Renal cortical epithelial cell (primary cell): ENCODE measurements around the gene PPARA. TPM values are rescaled to one million over a fixed set of nuclear protein-coding genes. Genes with fewer than 3 reads are reported as not detected.
"Not testable (repeated sequence)": the region's sequence is repeated elsewhere in the genome, so short reads cannot be mapped to it uniquely, and the experiment has no call there.

ENCODE experiments used
- DNase-seq: peaks from one replicate; pipeline ENCODE4 v3.0.0-alpha.2; 2011; ENCODE audit warnings: low read depth
- total RNA-seq: library from RNA; depleted of rRNA; stranded (reverse); fragments of >200 nt; gene quantifications from 2 replicates; pipeline ENCODE4 v1.2.3, GENCODE V29; 2014

The PPARA gene
- total RNA-seq, 1 donor from 2014 or later = 19.8 TPM

DNA sequence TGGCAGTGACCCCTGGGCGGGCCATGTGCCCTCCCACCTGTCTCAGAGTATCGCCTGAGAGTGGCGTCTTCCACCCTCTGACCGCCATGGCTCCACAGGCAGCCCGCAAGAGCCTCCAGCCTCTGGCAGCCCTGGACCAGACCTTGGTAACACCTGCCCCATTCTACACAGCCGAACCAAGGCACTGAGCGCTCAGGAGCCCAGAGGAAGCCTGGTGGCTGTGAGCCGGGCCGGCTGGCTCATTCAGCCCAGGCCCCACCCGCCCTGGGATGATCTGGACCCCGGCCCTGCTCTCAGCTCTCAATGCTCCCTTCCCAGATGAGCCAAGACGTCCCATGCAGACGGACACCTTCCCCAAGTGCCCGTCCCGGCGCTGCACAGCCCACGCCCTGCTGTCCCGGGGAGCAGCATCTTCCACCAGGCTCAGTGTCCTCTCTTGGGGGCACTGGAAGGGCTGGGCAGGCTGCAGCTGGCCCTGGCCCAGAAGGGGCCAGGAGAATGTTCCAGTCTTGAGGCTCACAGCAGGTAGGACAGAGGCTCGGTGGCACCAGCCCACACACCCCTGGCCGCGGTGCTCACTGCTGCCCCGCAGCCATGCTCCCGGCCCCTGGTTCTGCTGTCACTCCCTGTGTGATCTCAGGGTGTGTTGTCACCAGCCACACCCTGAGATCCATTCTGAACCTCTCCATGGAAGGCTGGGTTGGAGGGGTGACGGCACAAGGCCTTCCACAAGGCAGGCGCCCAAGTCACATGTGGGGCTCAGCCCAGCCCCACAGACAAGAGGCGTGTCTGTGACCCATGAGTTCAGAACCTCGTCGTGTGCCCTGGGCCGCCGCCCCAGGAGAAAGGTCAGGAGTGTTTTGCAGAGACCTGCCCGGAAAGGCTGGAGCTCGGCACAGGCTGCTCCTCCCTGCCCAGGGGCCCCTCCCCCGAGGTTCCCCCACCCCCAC is 24.2 kb upstream of the PPARA start:
- no peak for DNase-seq

GRCh38 chr22:46126853-46127385 is 23.4 kb upstream of the PPARA start:
- DNase-seq = no peak

- DNase-seq = no peak
Observed at GRCh38 chr22:46127556-46127955, 22.8 kb upstream of the PPARA start.

DNA sequence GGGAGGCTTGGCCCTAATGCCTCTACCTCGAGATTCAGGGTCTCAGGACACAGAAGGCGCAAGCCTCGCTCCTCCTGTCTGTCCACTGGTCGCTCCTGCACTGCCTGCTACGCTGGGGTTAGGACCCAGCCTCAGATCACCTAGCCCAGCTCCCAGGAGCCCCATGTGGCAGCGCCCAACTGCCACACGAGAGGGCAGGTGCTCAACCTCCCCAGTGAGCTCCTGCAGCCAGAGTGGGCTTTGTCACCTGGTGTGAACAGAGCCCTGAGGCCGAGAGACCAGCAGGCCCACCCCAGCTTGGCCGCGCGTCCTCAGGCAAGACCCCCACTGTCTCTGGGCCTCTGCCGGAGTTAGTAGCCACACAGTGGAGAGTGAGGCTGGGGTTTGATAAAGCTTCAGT is 21.7 kb upstream of the PPARA start:
- DNase-seq = no peak

DNA sequence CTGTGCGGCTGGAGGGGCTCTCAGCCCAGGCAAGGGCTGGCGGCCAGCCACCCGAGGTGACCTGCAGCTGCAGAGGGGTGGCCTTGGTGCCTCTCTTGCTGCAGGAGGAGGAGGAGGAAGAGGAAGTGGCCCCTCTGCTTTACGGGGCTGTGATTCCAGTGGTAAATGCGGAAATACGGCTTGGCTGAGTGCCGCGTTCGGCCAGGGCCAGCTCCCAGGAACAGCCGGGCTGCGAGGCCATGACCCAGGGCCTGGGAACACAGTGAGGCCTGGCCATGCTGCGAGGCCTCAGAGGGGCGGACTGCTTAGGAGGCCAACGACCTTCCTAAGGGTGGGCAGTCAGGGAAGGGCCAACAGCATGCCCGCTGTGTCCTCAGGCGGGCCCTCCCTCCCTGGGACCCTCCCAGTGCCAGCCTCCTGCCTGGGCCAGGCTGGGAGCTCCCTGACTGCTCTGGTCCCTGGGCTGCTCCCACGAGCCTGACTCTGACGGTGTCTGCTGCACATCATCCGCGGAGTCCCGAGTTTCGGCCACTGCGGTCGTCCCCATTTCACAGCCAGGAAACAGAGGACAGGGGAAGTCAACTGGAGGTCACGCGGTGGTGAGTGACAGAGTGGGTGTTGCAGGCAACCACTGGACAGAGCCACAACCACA is 20.8 kb upstream of the PPARA start:
- no peak for DNase-seq

DNA sequence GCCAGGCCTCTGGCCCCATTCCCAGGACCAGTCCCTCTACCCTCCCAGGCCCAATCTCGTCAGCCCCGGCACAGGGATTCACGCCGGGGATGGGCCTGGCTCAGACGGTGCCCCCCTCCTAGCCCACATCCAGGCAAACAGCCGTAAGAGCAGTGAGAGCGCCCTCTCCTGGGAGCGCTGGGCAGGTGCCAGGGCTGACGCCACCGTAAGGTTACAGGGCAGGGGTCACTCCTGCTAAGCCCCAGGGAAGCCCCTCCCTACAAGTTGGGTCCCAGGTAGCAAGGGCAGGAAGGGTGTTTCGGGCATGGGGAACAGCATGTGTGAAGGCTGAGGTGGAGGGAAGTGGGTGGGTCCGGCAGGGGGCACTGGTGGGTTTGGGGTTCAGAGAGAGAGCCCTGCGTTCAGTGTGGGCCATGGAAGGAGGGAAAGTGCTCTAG is 19.2 kb upstream of the PPARA start:
- DNase-seq = no peak

DNA sequence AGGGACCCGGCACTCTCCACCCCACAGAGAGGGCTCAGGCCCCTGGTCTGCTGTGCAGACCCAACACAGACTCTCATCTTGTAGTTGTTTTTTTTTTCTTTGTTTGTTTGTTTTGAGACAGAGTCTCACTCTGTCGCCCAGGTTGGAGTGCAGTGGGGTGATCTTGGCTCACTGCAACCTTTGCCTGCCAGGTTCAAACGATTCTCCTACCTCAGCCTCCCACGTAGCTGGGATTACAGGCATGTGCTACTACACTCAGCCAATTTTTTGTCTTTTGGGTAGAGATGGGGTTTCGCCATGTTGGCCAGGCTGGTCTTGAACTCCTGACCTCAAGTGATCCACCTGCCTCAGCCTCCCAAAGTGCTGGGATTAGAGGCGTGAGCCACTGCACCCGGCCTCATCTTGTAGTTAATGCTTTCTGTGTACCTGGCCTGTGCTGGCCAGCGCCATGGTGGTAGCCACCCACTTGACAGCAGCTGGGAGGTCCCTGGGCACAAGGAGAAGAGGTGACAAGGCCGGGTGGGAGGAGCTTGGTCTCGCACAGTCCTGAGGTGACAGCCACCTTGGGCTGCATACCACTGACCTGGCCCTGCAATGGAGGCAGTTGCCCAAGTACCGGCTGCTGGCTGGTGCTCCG is 18.0 kb upstream of the PPARA start:
- DNase-seq = not testable (repeated sequence)

- DNase-seq = no peak
Observed at GRCh38 chr22:46132830-46133587, 17.3 kb upstream of the PPARA start.

GRCh38 chr22:46133588-46133855 is 16.8 kb upstream of the PPARA start:
- no peak for DNase-seq

DNA sequence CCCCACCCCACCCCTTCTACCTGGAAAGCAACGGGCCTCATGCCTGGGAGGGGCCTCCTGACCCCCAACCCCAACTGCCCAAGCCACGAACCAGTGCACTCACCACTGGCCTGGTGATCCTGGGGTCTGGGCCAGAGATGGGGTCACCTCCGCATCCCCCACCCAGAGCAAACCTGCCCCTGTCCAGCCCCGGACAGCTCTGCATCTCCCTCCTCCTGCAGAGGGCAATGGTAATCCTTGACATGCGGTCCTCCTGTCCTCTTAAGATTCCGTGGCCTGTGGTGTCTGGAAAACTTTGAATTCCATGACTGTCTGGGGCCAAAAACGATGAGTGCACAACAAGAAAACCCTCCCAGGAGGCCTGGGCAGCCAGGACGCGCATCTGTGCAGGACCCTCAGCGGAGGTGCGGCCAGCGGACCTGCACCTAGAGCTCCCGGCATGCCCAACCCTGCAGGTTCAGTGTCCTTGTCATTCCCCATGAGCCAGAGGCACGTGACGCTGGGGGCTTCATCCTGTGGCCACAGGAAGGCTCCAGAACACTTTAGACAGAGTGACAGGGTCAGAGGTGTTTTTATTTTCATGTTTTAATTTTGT is 16.1 kb upstream of the PPARA start:
- DNase-seq = no peak

DNA sequence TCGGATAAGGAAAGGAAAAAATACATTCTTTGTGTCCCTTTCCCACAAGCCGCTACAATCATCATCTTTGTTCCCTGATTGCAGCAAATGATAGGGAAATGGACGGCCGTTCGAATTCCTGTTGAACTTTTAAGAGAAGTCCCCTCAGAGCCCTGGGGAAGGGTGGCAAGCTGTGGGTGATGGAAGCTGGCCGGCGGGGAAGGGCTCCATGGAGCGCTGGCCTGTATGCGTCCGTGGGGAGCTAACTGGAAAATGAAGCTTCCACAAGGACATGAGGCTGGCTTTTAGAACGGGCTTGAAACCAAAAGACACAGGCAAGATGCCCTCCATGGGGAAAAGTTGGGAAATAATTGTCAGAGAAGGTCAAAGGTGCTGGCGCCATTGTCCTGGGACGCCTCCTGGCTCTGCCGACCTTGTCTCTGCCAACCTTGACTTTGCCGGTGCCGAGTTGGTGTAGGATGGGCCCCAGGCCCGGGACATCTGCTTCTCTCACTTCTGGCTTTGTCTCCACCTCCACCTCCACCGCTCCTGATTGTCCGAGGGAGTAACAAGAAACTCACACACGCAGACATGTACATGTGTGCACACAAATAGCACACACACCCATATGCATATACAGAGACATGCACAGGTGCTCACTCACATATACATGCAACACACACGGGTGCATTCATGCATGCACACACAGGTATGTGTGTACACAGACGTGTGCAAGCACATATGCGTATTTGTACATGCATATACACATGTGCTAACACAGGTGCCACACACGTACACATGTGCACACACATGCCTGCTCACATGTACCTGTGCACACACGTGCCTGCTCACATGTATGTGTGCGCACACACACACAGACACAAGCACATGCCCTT is 14.5 kb upstream of the PPARA start:
- no peak for DNase-seq

GRCh38 chr22:46136486-46137217 is 13.7 kb upstream of the PPARA start:
- no peak for DNase-seq

- no peak for DNase-seq
Observed at GRCh38 chr22:46137218-46137766, 13.0 kb upstream of the PPARA start.

DNA sequence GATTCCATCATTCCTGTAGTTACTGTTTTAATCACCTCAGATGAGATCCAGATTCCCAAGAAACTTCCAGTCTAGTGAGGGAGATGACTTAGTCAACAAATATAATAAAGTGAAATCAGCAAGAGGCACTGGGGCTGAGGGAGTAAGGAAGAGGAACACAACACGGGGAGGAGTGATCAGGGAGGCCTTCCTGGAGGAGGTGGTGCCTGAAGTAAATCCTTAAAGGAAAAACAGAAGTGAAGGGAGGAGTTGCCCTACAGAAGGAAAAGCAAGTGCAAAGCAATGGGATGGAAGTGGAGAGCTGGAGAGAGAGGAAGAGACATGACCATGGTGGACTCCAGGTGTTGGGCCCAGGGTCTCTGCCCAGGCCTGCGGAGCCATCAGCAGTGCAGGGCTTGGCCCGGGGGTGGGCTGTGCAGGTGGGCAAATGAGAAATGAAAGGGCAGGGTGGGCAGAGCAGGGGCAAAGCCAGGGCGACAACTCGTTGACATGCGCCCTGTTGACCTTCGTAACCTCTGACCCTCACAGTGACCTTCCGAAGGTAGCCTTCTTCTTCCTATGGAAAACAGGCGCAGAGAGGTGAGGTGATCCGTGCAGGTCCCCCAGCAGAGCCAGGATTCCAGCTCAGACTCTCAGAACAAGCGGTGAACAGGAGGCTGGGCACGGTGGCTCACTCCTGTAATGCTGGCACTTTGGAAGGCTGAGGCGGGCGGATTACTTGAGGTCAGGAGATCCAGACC is 12.1 kb upstream of the PPARA start:
- no peak for DNase-seq

DNA sequence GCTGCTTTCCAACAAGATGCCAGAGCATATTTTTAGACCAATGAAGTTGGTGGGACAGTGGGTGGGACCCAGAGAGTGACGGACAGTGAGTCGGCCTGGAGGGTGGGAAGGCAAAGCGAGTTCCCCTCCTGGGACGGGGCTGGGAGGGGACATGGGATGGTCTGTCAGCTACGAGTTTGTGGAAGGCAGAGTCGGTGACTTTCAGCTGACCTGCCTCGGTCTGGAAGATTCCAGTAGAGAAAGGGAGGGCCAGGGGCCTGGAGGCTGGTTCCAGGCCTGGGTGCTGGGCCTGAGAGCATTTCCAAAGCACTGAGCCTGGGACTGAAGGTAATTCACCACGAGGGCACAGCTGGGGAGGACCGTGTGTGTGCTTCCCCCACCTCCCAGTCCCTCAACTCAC is 10.9 kb upstream of the PPARA start:
- not testable (repeated sequence) for DNase-seq

GRCh38 chr22:46139895-46140350 is 10.4 kb upstream of the PPARA start:
- DNase-seq = no peak

GRCh38 chr22:46140989-46141928 is 9.1 kb upstream of the PPARA start:
- no peak for DNase-seq
